ENCODE measurements around the gene GET4.

DNA sequence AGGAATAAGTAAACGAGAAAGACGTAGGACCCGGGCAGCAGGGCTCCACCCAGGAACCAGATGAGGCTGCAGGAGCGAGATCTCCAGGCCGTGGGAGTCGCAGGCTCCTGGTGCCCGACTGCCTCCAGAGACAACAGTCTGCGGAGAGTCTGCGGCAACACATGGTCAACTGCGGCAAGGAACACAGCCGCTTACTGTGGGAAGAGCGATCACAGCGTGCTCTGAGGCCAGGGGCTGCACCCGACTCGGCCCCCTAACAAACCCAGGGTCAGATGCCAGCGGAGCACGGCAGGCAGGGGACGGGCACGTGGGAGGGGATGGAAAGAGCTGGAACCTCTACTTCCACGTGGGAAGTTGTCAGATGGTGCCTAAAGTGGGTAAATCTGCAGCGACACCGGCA is 26.6 kb downstream of the GET4 start:
- TF ChIP-seq POLR2A (IDR thresholded peaks at IDR 0.05): no peak
- TF ChIP-seq, protein P1, sequence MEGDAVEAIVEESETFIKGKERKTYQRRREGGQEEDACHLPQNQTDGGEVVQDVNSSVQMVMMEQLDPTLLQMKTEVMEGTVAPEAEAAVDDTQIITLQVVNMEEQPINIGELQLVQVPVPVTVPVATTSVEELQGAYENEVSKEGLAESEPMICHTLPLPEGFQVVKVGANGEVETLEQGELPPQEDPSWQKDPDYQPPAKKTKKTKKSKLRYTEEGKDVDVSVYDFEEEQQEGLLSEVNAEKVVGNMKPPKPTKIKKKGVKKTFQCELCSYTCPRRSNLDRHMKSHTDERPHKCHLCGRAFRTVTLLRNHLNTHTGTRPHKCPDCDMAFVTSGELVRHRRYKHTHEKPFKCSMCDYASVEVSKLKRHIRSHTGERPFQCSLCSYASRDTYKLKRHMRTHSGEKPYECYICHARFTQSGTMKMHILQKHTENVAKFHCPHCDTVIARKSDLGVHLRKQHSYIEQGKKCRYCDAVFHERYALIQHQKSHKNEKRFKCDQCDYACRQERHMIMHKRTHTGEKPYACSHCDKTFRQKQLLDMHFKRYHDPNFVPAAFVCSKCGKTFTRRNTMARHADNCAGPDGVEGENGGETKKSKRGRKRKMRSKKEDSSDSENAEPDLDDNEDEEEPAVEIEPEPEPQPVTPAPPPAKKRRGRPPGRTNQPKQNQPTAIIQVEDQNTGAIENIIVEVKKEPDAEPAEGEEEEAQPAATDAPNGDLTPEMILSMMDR (IDR thresholded peaks at IDR 0.05 in 4 of 5, conservative IDR thresholded peaks at IDR 0.05 in 1 of 5): no peak
